Epithelial cell of proximal tubule (primary cell): ENCODE results near the gene TERT. TPM values are rescaled to one million over a fixed set of nuclear protein-coding genes. Genes with fewer than 3 reads are reported as not detected.
"Not testable (repeated sequence)": the region's sequence is repeated elsewhere in the genome, so short reads cannot be mapped to it uniquely, and the experiment has no call there.

ENCODE experiments used
- DNase-seq: peaks from one replicate; pipeline ENCODE4 v3.0.0-alpha.2; 2011; ENCODE audit warnings: low read depth
- H3K4me3 ChIP-seq: 2 replicates; pipeline ENCODE4 v1.5.1; 2011; ENCODE audit warnings: low read depth, mild to moderate bottlenecking, low read length
- CTCF ChIP-seq: conservative IDR thresholded peaks from 2 replicates; pipeline ENCODE4 v1.5.1; 2012; ENCODE audit warnings: low read depth, mild to moderate bottlenecking, low read length
- total RNA-seq: library from RNA; depleted of rRNA; stranded (reverse); fragments of >200 nt; gene quantifications from 2 replicates; pipeline ENCODE4 v1.2.3, GENCODE V29; 2015

The TERT gene
- total RNA-seq, 1 donor from 2014 or later, result not detected

DNA sequence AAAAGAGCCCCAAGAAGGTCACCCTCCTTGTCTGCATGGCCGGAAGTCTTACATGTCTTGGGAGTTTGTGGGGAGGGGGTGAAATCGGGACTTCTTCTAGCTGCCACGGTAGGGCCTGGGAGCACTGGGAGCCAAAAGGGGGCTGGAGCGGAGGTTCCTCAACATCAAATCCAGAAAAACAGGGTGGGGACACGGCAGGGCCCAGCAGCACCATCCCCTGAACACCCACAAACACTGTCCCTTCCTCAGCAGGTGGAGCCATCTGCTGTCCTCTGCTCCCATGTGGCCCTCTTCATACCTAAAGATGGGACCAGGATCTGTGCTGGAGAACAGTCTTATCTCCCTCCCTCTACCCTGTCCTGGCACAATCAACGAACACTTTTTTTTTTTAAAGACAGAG is 2.7 kb downstream of the TERT start:
- no peak overlapping the region for H3K4me3 ChIP-seq
- TF ChIP-seq CTCF, result no peak
- no peak for DNase-seq

GRCh38 chr5:1291611-1292080 is 3.2 kb downstream of the TERT start:
- DNase-seq, result no peak
- no peak overlapping the region for H3K4me3 ChIP-seq
- TF ChIP-seq CTCF, result no peak

DNA sequence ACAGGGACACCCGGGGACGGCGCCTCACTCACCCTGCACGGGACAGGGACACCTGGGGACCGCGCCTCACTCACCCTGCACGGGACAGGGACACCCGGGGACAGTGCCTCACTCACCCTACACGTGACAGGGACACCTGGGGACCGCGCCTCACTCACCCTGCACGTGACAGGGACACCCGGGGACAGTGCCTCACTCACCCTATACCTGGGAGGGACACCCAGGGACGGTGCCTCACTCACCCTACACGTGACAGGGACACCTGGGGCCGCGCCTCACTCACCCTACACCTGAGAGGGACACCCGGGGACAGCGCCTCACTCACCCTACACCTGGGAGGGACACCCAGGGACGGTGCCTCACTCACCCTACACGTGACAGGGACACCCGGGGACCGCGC is 3.9 kb downstream of the TERT start:
- H3K4me3 ChIP-seq, DNase-seq: not testable (repeated sequence)

DNA sequence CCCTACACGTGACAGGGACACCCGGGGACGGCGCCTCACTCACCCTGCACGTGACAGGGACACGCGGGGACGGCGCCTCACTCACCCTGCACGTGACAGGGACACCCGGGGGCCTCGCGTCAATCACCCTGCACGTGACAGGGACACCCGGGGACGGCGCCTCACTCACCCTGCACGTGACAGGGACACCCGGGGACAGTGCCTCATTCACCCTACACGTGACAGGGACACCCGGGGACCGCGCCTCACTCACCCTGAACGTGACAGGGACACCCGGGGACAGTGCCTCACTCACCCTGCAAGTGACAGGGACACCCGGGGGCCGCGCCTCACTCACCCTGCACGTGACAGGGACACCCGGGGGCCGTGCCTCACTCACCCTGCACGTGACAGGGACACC is 5.3 kb downstream of the TERT start:
- not testable (repeated sequence) for DNase-seq, H3K4me3 ChIP-seq

DNA sequence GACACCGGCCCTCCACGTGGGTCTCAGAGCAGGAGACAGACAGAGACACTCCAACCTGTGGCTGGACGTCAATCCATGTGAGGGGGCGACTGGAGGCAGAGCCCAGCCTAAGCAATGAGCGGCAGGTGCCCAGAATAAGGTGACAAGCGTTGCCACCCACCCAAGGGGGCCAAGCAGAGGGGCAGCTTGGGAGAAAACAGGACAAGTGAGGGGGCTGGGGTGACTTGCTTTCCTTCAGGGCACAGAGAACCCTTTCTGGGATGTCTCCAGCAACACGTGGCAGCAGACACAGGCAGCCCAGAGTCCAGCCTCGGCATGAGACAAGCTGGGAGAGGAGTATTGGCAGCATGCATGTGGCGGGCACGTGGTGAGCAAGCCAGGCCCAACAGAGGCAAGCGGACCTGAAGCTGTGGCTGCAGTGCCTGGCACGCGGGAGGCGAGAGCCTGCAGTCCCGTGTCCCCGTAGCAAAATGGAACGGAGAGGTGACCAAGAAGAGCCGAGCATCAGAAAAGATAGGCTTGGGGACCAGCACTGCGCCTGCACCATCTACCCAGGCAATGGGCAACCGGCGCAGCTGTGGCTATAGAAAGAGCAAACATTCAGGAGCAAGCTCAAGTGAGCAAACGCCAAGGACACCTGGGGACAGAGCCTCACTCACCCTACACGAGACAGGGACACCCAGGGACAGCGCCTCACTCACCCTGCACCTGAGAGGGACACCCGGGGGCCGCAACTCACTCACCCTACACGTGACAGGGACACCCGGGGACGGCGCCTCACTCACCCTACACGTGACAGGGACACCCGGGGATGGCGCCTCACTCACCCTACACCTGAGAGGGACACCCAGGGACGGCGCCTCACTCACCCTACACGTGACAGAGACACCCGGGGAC is 6.2 kb downstream of the TERT start:
- no peak for TF ChIP-seq CTCF
- no peak for DNase-seq
- H3K4me3 ChIP-seq, result no peak overlapping the region

DNA sequence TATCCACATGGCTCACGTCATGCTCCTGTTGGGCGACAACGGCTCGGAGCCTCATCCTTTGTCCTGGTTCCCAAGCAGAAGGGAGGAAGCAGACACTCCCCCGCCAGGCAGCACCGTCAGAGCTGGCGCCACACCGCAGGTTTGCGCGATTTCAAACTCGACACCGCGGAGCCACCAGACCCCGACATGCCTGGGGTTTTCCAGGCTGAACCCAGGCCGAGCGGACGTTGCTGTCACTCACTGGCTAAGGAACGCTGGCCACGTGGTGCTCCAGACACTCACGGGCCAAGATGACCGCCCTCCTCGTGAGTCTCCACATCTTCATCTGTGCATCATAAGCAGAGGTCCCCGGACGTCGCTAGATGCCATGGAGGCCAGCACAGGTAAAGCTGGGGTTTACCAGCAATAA is 9.0 kb downstream of the TERT start:
- no peak overlapping the region for H3K4me3 ChIP-seq
- TF ChIP-seq CTCF, result no peak
- no peak for DNase-seq

GRCh38 chr5:1285141-1285540 is 9.7 kb downstream of the TERT start:
- TF ChIP-seq CTCF, result no peak
- DNase-seq, result no peak
- H3K4me3 ChIP-seq, result no peak overlapping the region

DNA sequence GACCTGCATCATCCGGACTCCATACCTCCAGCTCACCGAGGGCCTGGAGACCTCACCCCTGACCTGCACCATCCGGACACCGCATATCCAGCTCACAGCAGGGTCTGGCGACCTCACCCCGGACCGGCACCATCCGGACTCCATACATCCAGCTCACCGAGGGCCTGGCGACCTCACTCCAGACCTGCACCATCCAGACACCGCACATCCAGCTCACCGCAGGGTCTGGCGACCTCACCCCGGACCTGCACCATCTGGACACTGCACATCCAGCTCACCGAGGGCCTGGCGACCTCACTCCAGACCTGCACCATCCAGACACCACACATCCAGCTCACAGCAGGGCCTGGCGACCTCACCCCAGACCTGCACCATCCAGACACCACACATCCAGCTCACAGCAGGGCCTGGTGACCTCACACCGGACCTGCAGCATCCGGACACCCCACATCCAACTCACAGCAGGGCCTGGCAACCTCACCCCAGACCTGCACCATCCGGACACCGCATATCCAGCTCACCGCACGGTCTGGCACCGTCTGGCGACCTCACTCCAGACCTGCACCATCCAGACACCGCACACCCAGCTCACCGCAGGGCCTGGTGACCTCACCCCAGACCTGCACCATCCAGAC is 10.4 kb downstream of the TERT start:
- H3K4me3 ChIP-seq, DNase-seq: not testable (repeated sequence)

- H3K4me3 ChIP-seq, DNase-seq: not testable (repeated sequence)
These were observed 11.2 kb downstream of the TERT start for GRCh38 chr5:1283729-1284041.

- not testable (repeated sequence) for H3K4me3 ChIP-seq, DNase-seq
These were observed 11.7 kb downstream of the TERT start for GRCh38 chr5:1282993-1283728.
